ENCODE data around the gene TBC1D14. TPM values are rescaled to one million over a fixed set of nuclear protein-coding genes. Genes with fewer than 3 reads are reported as not detected.

Gene TBC1D14
- total and polyA plus RNA-seq, 11 donors = 9.8 to 51.0 (median 34.3) TPM

DNA sequence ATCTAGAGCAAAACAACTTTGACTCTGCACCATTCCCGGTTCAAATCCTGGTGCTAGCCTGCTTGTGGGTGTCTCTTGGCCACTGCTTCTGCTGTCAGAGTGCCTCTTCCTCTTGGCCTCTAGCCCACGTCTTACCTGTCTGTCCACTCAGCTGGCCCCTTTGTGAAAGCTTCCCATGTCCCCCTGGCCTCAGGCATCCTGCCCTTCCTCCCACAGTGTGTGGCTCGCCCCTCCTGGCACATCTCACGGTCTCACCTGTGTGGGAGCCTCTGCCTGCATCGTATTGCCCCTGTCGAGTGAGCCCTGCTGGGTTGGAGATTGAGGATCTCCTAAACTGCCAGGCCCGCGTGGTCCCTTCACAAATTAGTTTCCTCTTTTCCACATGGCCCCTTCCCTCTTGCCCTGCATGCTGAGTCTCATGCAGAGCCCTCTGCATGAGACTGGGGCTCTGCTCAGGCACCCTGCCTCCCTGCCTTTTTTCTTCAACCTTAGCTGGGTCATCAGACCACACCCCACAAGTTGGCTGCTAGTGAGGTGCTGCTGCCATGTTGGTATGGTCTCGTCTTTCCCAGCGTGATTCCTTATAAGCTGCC lies 79.8 kb downstream of the TBC1D14 start:
- ATAC-seq (no peak), DNase-seq (no peak)
- no peaks in the 10 kb centered on the region for H3K9me3 ChIP-seq
- H3K4me1 ChIP-seq = peaks cover 11 to 83% (median 55%) of the 10 kb centered on the region in 12 donors
- peaks cover 0 to 24% (median 7%) of the 10 kb centered on the region in 9 donors for H3K36me3 ChIP-seq
- H3K27ac ChIP-seq = no peak overlapping the region
- intact Hi-C loops (cut with DNase I) = loop anchor here (5.0 to 10.0 kb wide), 13 partner anchors 53 to 275 kb away; partner anchors contain the start of genes TADA2B (in 7 of the 10), BLOC1S4 (in 4 of the 10), KIAA0232 (in 4 of the 10) and TBC1D14 (in 3 of the 10)
- TF ChIP-seq, protein P1, sequence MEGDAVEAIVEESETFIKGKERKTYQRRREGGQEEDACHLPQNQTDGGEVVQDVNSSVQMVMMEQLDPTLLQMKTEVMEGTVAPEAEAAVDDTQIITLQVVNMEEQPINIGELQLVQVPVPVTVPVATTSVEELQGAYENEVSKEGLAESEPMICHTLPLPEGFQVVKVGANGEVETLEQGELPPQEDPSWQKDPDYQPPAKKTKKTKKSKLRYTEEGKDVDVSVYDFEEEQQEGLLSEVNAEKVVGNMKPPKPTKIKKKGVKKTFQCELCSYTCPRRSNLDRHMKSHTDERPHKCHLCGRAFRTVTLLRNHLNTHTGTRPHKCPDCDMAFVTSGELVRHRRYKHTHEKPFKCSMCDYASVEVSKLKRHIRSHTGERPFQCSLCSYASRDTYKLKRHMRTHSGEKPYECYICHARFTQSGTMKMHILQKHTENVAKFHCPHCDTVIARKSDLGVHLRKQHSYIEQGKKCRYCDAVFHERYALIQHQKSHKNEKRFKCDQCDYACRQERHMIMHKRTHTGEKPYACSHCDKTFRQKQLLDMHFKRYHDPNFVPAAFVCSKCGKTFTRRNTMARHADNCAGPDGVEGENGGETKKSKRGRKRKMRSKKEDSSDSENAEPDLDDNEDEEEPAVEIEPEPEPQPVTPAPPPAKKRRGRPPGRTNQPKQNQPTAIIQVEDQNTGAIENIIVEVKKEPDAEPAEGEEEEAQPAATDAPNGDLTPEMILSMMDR (IDR thresholded peaks at IDR 0.05) = no peak
- TF ChIP-seq POLR2A (IDR thresholded peaks at IDR 0.05) = no peak
- no peaks in the 10 kb centered on the region for H3K27me3 ChIP-seq
- no peak overlapping the region for H3K4me3 ChIP-seq
- 82 to 91% (median 88%) methylated on average over 10 of the region's 10 CpGs for WGBS, 4 donors

DNA sequence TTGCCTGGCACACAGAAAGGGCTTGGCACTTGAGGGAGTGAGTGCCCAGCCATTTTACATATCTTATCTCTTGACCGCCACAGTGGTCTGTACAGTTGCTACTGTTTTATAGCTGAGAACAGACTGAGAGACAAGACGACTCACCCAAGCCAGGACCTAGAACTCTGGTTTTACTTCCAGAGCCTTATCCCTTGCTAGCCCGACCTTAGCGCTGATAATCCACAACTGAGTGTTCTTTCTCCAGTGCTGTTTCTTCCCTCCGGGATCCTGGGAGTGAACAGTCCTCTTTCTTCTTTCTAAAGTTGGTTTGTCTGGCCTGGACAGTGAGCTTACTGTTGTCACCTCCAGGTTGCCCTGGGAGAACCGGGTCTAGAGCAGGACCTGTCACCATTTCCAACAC lies 81.0 kb downstream of the TBC1D14 start:
- WGBS, 4 donors = 53 to 84% (median 61%) methylated on average over 6 of the region's 6 CpGs
- peaks cover 11 to 71% (median 50%) of the 10 kb centered on the region in 12 donors for H3K4me1 ChIP-seq
- H3K27me3 ChIP-seq = no peaks in the 10 kb centered on the region
- DNase-seq = no peak
- peaks cover 0 to 37% (median 20%) of the 10 kb centered on the region in 9 donors for H3K36me3 ChIP-seq
- H3K4me3 ChIP-seq = no peak overlapping the region
- no peak for ATAC-seq
- intact Hi-C loops (cut with DNase I) = no loop called here
- no peaks in the 10 kb centered on the region for H3K9me3 ChIP-seq
- no peak overlapping the region for H3K27ac ChIP-seq
- TF ChIP-seq, protein P1 (IDR thresholded peaks at IDR 0.05) = no peak
- TF ChIP-seq POLR2A (IDR thresholded peaks at IDR 0.05) = no peak

DNA sequence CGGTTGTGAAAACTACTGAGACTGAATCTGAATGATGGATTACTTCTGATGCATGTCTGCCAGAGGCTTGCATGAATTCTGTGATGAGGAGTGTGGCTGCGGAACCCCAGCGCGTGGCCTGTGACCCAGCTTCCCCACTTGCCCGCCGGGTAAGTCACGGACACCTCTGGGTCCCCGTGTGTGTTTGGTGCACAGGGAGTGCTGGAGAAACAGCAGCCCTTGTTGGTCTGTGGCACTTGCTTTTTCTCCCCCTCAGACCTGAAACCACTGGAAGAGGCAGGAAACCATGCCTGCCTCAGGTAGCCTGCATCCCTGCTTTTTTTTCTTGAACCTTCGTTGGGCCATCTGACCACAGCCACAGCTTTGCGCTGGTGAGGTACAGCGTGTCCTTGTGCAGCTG lies 81.6 kb downstream of the TBC1D14 start:
- ATAC-seq (no peak), DNase-seq (no peak)
- intact Hi-C loops (cut with DNase I) = no loop called here
- no peak for TF ChIP-seq POLR2A (IDR thresholded peaks at IDR 0.05)
- TF ChIP-seq, protein P1 (IDR thresholded peaks at IDR 0.05) = no peak
- Histone ChIP-seq H3K4me1 (peaks cover 11 to 65% (median 45%) of the 10 kb centered on the region in 12 donors), H3K9me3 (no peaks in the 10 kb centered on the region), H3K4me3 (peak overlapping the region in 3 of 12 donors; percentile 0 to 25 (median 11)), H3K36me3 (peaks cover 0 to 43% (median 26%) of the 10 kb centered on the region in 9 donors), H3K27ac (peak overlapping the region in 5 of 12 donors; percentile 9 to 60 (median 15)), H3K27me3 (no peaks in the 10 kb centered on the region)
- 85 to 90% (median 87%) methylated on average over 10 to 11 of the region's 11 CpGs for WGBS, 4 donors

DNA sequence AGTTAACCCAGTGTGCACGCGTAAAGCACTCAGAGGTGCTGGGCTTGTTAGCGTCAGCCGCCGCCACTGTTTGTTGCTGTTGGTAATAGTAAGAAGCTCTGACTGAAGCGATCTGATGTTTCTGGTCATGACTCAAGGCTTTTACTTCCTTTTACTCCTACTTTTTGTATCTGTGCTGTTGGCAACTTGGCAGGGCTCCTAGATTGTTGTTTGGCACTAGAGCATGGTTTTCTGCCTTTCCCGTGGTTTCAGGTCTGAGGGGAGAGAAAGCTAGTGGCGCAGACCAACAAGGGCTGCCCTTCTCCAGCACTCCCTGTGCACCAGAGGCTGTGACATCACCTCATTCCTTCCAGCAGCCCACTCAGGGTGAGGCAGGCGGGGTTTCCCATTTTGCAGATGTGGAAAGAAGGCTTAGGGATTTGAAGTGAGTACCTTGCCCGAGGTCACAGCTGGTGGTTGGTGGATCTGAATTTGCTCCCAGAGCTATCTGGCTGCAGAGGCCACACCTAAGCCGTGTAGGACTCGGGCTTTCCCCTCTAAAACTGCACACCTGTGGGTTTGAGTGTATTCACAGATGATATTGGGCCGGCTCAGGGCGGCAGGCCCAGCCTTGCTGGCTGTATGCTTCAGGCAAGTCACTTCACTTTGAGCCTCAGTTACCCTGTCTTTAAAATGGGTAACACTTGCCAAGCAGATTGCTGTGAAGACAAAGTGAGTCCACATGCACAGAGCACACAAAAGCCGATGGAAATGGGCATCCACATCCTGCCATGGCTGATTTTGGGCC lies 82.3 kb downstream of the TBC1D14 start:
- ATAC-seq (peak in 2 of 4 donors; percentile 13 to 26), DNase-seq (peak in 2 of 5 donors; percentile 38 to 42)
- Histone ChIP-seq H3K9me3 (no peaks in the 10 kb centered on the region), H3K27me3 (no peaks in the 10 kb centered on the region), H3K4me3 (peak overlapping the region in 3 of 12 donors; percentile 0 to 25 (median 11)), H3K27ac (peak overlapping the region in 5 of 12 donors; percentile 9 to 60 (median 15)), H3K4me1 (peaks cover 11 to 64% (median 43%) of the 10 kb centered on the region in 12 donors), H3K36me3 (peaks cover 0 to 50% (median 33%) of the 10 kb centered on the region in 9 donors)
- WGBS, 4 donors = 56 to 65% (median 62%) methylated on average over 15 of the region's 15 CpGs
- TF ChIP-seq, protein P1 (IDR thresholded peaks at IDR 0.05) = no peak
- TF ChIP-seq POLR2A (IDR thresholded peaks at IDR 0.05) = no peak
- intact Hi-C loops (cut with DNase I) = no loop called here

Measured in heart left ventricle (tissue), 16 donors.